ENCODE data around the gene LRP1B. TPM values are rescaled to one million over a fixed set of nuclear protein-coding genes. Genes with fewer than 3 reads are reported as not detected.

Gene LRP1B
- total RNA-seq, 1 experiment from 2014 or later, result 0.21 TPM

- BruUV-seq (replicated peaks), result no TSS peak
- CTCF ChIA-PET, result no interaction called here
- no peaks in the 10 kb centered on the region for H3K4me1 Mint-ChIP-seq (ENCODE audit: low read depth, unreplicated experiment)
- H3K27ac Mint-ChIP-seq (ENCODE audit: unreplicated experiment), result no peak overlapping the region
- no peak for TF ChIP-seq CTCF (IDR thresholded peaks at IDR 0.05; ENCODE audit: unreplicated experiment)
- DNase-seq, result no peak
- H3K4me3 Mint-ChIP-seq (ENCODE audit: low read depth, unreplicated experiment), result no peak overlapping the region
- H3K36me3 Mint-ChIP-seq (ENCODE audit: insufficient read depth, unreplicated experiment), result no peaks in the 10 kb centered on the region
- intact Hi-C loops (cut with micrococcal nuclease; ENCODE audit: unreplicated experiment), result no loop called here
- no peaks in the 10 kb centered on the region for H3K9me3 Mint-ChIP-seq (ENCODE audit: low read depth, unreplicated experiment)
- H3K27me3 Mint-ChIP-seq (ENCODE audit: unreplicated experiment), result no peaks in the 10 kb centered on the region
These were observed 543.8 kb downstream of the LRP1B start for GRCh38 chr2:141586985-141587384.

DNA sequence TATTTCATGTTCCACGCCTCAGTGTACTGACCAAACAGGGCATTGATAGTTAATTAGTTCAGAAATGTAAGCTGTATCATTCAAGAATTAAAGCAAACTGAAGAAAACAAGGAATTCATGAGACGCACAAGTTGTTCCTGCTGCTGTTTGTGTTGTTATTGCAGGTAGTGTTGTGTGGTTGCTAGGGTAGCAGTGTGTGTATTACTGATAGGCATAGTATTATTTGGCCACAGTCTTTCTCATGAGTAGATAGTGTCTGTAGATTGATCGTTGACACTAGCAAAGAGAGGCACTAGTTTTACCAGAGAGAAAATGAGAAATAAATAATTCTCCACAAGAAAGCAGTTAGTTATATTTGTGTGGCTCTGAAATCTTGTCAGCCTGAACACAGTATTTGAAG lies 548.6 kb downstream of the LRP1B start:
- Mint-ChIP-seq H3K27ac (ENCODE audit: unreplicated experiment) (no peak overlapping the region), H3K4me1 (ENCODE audit: low read depth, unreplicated experiment) (no peaks in the 10 kb centered on the region), H3K4me3 (ENCODE audit: low read depth, unreplicated experiment) (no peak overlapping the region), H3K9me3 (ENCODE audit: low read depth, unreplicated experiment) (no peaks in the 10 kb centered on the region), H3K27me3 (ENCODE audit: unreplicated experiment) (no peaks in the 10 kb centered on the region), H3K36me3 (ENCODE audit: insufficient read depth, unreplicated experiment) (no peaks in the 10 kb centered on the region)
- CTCF ChIA-PET, result no interaction called here
- no peak for TF ChIP-seq CTCF (IDR thresholded peaks at IDR 0.05; ENCODE audit: unreplicated experiment)
- DNase-seq, result no peak
- intact Hi-C loops (cut with micrococcal nuclease; ENCODE audit: unreplicated experiment), result no loop called here
- no TSS peak for BruUV-seq (replicated peaks)

DNA sequence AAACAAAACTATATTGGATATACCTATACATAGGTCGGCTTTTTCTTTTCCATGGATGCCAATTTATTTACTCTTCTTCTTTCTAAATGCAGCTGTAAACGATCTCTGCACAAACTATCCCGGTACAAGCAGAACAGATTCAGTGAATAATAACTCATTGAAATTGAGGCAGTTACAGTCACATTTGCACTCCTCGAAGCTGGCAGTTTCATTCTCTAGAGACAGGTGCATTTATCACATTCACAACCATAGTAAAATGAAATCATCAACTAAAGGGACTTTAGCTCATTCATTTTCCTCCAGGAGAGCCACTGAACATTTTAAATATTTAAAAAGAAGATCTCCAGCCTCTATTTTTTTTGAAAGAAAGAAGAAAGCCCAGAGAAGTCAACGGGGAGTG lies 551.7 kb downstream of the LRP1B start:
- no peak for DNase-seq
- intact Hi-C loops (cut with micrococcal nuclease; ENCODE audit: unreplicated experiment), result no loop called here
- no peaks in the 10 kb centered on the region for H3K36me3 Mint-ChIP-seq (ENCODE audit: insufficient read depth, unreplicated experiment)
- no peaks in the 10 kb centered on the region for H3K9me3 Mint-ChIP-seq (ENCODE audit: low read depth, unreplicated experiment)
- H3K27me3 Mint-ChIP-seq (ENCODE audit: unreplicated experiment), result no peaks in the 10 kb centered on the region
- no peak overlapping the region for H3K4me3 Mint-ChIP-seq (ENCODE audit: low read depth, unreplicated experiment)
- no peaks in the 10 kb centered on the region for H3K4me1 Mint-ChIP-seq (ENCODE audit: low read depth, unreplicated experiment)
- no peak for TF ChIP-seq CTCF (IDR thresholded peaks at IDR 0.05; ENCODE audit: unreplicated experiment)
- CTCF ChIA-PET, result no interaction called here
- no peak overlapping the region for H3K27ac Mint-ChIP-seq (ENCODE audit: unreplicated experiment)
- BruUV-seq (replicated peaks), result no TSS peak

- BruUV-seq (replicated peaks), result no TSS peak
- no peak for TF ChIP-seq CTCF (IDR thresholded peaks at IDR 0.05; ENCODE audit: unreplicated experiment)
These were observed 560.2 kb downstream of the LRP1B start for GRCh38 chr2:141570474-141571131.

More at GRCh38 chr2:141570474-141571131, 560.2 kb downstream of the LRP1B start:
- H3K27ac Mint-ChIP-seq (ENCODE audit: unreplicated experiment), result no peak overlapping the region
- H3K27me3 Mint-ChIP-seq (ENCODE audit: unreplicated experiment), result no peaks in the 10 kb centered on the region
- no peaks in the 10 kb centered on the region for H3K36me3 Mint-ChIP-seq (ENCODE audit: insufficient read depth, unreplicated experiment)
- CTCF ChIA-PET, result no interaction called here
- H3K4me1 Mint-ChIP-seq (ENCODE audit: low read depth, unreplicated experiment), result no peaks in the 10 kb centered on the region
- DNase-seq, result no peak
- H3K4me3 Mint-ChIP-seq (ENCODE audit: low read depth, unreplicated experiment), result no peak overlapping the region
- peaks cover 9% of the 10 kb centered on the region for H3K9me3 Mint-ChIP-seq (ENCODE audit: low read depth, unreplicated experiment)
- intact Hi-C loops (cut with micrococcal nuclease; ENCODE audit: unreplicated experiment), result no loop called here
